ENCODE results near the gene POLD1. TPM values are rescaled to one million over a fixed set of nuclear protein-coding genes. Genes with fewer than 3 reads are reported as not detected.

Gene POLD1
- total RNA-seq, 4 donors from 2014 or later = 10.0 to 17.2 (median 11.7) TPM

DNA sequence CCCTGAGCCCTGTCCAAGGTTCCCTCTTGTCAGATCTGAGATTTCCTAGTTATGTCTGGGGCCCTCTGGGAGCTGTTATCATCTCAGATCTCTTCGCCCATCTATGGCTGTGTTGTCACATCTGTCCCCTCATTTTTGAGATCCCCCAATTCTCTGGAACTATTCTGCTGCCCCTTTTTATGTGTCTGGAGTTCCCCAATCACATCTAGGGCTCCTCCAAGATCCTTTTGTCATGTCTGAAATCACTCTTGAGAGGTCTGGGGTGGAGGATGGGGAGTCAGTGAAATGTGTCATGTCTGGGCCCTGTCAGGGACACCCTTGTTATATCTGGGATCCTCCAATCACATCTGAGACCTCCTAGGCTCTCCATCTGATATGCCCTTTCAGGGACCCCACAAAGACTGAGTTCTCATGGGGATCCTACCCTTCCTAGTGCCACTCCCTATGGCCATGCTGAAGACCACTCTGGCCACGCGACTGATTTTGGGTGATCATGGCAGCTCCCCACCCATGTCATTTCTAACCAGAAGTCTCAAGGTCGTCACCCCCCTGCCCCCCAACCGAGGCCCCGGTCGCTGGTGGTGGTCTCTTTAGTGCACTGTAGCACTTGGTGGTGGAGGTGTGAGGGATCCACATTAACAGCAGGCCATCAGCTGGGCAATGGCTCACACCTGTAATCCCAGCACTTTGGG lies 44.8 kb downstream of the POLD1 start:
- TF ChIP-seq, protein P1, sequence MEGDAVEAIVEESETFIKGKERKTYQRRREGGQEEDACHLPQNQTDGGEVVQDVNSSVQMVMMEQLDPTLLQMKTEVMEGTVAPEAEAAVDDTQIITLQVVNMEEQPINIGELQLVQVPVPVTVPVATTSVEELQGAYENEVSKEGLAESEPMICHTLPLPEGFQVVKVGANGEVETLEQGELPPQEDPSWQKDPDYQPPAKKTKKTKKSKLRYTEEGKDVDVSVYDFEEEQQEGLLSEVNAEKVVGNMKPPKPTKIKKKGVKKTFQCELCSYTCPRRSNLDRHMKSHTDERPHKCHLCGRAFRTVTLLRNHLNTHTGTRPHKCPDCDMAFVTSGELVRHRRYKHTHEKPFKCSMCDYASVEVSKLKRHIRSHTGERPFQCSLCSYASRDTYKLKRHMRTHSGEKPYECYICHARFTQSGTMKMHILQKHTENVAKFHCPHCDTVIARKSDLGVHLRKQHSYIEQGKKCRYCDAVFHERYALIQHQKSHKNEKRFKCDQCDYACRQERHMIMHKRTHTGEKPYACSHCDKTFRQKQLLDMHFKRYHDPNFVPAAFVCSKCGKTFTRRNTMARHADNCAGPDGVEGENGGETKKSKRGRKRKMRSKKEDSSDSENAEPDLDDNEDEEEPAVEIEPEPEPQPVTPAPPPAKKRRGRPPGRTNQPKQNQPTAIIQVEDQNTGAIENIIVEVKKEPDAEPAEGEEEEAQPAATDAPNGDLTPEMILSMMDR (IDR thresholded peaks at IDR 0.05) = no peak
- DNase-seq (ENCODE audit: low spot score) (no peak), ATAC-seq (ENCODE audit: low FRiP score) (no peak)

GRCh38 chr19:50430888-50431342 lies 46.8 kb downstream of the POLD1 start:
- DNase-seq (ENCODE audit: low spot score) = no peak
- ATAC-seq (ENCODE audit: low FRiP score) = no peak
- TF ChIP-seq, protein P1 (IDR thresholded peaks at IDR 0.05) = no peak

GRCh38 chr19:50431343-50432220 lies 47.4 kb downstream of the POLD1 start:
- DNase-seq (ENCODE audit: low spot score) = peak; percentile 81
- ATAC-seq (ENCODE audit: low FRiP score) = peak; percentile 80
- TF ChIP-seq, protein P1 (IDR thresholded peaks at IDR 0.05) = no peak

GRCh38 chr19:50432221-50433028 lies 48.3 kb downstream of the POLD1 start, which contains the start of gene MYBPC2:
Gene MYBPC2 (plus strand): TSS chr19:50432892. CDS start chr19:50432954, 62 bp downstream.
- ATAC-seq (ENCODE audit: low FRiP score) (peak; percentile 14), DNase-seq (ENCODE audit: low spot score) (no peak)
- TF ChIP-seq, protein P1 (IDR thresholded peaks at IDR 0.05) = no peak

DNA sequence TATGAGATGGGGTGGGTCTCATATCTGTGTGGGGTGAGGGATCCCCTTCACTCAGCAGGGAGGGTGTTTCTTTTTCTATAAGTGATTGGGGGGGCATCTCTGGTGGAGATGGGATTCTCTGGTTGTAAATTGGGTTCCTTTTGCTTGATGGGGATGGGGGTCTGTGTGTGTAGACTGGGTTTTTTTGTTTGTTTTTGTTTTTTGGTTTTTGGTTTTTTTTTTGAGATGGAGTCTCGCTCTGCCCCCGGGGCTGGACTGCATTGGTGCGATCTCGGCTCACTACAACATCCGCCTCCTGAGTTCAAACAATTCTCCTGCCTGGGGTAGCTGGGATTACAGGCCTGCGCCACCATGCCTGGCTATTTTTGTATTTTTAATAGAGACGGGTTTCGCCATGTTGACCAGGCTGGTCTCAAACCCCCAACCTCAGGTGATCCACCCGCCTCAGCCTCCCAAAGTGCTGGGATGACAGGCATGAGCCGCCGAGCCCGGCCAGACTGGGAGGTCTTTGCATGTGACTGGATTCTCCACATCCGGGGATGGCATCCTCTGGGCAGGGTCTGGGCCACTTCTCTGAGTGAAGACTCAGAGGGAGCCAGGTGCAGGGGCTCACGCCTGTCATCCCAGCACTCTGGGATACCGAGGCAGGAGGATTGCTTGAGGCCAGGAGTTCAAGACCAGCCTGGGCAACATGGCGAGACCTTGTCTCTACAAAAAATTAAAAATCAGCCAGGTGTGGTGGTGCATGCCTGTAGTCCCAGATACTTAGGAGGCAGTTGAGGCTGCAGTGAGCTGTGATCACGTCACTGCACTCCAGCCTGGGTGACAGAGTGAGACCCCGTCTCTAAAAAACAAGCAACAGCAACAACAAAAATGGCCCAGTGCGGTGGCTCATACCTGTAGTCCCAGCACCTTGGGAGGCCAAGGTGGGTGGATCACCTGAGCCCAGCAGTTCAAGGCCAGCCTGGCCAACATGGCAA lies 49.3 kb downstream of the POLD1 start:
- ATAC-seq (ENCODE audit: low FRiP score) = no peak
- no peak for DNase-seq (ENCODE audit: low spot score)
- TF ChIP-seq, protein P1 (IDR thresholded peaks at IDR 0.05) = no peak

GRCh38 chr19:50434525-50434924 lies 50.4 kb downstream of the POLD1 start:
- DNase-seq (ENCODE audit: low spot score) = no peak
- ATAC-seq (ENCODE audit: low FRiP score) = no peak
- TF ChIP-seq, protein P1 (IDR thresholded peaks at IDR 0.05) = no peak

Data from omental fat pad (tissue), 4 donors.